IPS-NIHi11 (cell line): ENCODE measurements around the gene DOCK3.

ENCODE experiments used
- DNase-seq: peaks from one replicate; pipeline ENCODE4 v3.0.0; 2012; ENCODE audit warnings: mixed read lengths, low spot score

DOCK3 gene

DNA sequence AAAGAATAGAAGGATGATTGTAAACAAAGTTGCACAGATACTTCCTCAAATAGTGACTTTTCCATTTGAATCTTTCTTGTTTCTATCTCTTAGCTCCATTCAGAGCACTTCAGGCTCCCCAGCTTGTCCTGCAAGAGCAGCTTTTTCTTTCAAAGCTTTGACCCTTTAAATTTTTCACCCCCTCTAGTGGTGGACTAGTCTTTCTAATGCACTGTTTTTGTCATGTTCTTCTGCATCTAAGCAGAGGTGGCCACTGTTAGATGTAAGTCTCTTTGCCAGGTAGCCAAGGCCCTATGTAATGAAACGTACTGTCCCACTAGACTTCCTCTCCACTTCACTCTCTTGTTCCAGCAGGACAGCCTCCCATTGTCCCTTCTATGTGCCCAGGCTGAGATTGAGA lies 636.3 kb downstream of the DOCK3 start:
- peak; percentile 41 for DNase-seq

DNA sequence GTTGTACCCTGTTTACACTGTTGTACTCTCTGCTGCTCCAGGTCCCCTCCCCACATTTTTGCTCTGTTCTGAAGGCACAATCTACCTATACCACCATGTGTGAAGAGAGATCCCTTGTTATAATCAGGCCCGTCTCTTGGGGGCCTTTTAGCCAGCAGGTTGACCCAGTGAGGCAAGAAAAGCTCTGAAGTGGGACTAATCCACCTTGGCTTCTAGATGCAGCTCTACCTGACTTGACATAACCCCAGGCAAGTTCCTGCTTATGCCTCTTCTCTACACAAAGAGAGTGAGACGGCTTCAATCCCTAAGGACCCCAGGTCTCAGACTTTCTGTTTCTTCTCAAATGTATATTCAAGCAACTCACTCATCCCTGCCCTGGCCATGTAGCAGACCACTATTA lies 653.5 kb downstream of the DOCK3 start:
- no peak for DNase-seq

GRCh38 chr3:51330046-51330445 lies 655.3 kb downstream of the DOCK3 start:
- no peak for DNase-seq

DNA sequence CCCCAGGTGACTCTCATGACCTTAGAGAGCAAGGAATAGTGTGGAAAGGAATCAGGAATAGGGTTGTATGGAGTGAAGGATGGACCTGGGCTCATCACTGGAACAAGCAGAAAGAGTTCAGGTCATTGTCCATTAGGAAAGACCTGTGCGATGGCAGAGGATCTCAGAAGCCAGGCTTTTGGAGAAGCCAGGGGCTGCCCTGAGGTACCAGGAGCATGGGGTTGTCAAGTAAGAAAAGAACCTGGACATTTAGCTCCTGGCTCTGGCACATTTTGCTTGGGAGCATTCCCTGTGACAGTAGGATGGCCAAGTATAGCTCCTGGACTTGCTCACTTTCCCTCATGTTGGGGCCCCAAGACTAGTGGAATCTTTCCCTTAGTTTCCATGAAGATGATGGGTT lies 657.4 kb downstream of the DOCK3 start:
- no peak for DNase-seq

DNA sequence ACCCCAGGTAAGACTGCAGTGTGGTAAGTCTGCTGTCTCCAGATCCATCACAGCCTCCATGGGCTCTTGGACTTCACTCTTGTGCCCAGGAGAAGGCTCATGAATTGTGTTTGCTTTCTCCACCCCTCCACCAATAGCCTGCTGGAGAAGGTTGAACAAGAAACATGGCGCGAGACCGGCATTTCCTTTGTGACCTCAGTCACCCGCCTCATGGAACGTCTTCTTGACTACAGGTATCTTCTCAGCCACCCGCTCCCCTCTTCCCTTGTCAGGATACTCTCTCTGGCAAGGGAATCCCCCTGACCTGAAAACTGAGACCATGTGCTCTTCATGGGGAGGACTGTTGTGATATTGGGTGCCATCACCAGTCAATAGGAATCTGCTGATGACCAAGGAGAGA lies 658.3 kb downstream of the DOCK3 start:
- DNase-seq, result no peak

DNA sequence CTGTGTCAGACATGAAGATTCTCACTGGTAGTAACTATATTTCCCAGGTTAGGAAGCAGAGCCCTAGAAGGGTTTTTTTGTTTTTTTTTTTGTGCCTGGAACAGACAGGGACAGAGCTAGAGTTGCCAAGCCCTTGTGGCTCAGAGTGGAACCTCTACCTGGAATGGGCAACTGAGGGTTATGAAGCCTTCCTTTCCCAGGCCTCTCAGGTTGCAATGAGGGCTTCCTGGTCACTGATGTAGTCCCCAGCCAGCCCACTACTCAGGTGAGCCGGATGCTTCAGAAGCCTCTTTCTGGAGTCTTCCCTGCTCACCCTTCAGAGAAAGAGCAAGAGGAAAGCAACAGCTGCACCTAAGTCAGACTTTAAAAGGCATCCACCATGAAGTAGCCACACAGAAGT lies 661.5 kb downstream of the DOCK3 start:
- DNase-seq, result peak; percentile 36

DNA sequence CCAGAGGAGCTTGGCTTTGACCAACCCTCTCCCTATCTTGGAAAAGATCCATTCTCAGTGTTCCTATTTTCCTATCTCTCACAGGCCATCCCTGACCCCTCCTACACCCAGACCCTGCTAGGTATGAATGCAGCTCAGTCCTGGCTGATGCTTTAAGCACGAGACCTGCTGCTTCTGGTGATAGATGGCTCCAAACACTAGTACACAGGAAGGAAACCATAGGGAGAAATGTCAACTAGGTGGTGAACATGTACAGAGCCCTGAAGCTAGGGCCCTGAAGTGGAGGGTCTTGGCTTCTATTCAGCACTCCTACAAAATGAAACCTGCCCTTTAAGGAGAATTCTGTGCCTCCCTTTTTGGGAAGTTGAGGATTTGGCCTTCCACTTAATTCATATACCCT lies 662.9 kb downstream of the DOCK3 start:
- no peak for DNase-seq

DNA sequence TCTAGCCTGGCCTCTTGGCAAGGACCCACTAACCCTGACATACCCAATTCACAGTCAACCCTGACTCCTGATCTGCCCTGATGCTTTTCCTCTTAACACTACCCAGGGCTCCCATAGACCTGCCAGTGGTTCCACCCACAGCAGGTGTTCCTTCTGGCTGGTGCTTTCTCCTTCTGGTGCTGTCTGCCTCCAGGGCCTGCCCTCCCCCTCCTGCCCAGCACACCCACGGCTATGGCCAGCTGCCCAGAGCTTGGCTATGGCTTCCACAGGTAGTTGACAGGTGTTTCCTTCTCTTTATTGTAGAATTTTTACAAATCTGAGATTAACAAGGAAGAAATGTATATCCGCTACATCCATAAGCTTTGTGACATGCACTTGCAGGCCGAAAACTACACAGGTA lies 663.9 kb downstream of the DOCK3 start:
- DNase-seq, result no peak

GRCh38 chr3:51340013-51340829 lies 665.5 kb downstream of the DOCK3 start:
- peak; percentile 49 for DNase-seq

DNA sequence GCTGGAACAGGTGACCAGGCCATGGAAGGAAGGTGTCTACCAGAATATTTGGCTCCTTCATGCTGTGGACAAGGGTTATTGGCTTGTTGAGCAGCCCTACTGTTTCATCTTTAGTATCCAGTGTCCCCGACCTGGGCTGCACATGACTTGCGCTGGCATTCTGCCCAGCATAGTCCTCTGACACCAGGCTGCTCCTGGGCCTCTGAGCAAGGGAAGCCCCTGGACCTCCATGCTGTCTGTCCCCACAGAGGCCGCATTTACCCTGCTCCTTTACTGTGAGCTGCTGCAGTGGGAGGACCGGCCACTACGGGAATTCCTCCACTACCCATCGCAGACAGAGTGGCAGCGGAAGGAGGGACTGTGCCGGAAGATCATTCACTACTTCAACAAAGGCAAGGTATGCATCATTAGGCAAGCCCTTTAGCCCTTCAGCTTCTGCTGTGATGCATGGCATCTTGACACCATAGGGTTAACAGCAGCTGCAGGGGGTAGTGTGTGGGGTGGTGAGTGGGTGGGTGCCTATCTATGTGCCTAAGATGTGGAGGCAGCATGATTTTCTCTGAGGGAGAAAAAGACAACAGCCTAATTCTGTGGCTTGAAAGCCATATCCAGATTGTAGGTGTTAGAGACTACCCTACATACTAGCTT lies 666.4 kb downstream of the DOCK3 start:
- no peak for DNase-seq

DNA sequence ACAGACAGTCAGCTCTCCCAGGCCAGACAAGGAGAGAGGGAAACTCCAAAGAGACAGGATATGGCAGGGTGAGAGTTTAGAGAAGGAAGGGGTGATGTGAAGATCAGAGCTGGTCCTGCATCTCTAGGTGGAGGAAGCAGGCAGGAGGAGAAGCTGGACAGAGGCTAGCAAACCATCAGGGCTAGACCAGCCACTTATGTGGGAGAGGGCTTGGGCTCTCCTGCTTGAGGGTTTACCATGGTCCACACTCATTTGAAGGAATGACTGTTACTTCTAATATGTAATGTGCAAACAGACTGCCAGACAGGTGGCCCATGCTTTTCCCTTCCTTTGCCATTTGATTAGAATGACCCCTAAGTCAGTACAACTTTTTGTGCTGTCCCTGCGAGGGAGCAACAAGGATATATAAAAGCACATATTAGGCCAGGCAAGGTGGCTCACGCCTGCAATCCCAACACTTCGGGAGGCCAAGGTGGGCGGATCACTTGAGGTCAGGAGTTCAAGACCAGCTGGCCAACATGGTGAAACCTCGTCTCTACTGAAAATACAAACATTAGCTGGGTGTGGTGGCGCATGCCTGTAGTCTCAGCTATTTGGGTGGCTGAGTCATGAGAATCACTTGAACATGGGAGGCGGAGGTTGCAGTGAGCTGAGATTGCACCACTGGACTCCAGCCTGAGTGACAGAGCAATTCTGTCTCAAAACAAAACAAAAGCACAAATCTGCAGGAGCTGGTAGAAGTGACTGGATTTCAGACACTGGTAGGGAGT lies 669.4 kb downstream of the DOCK3 start:
- DNase-seq, result no peak

- no peak for DNase-seq
Measured at GRCh38 chr3:51350751-51351150, 676.0 kb downstream of the DOCK3 start.

DNA sequence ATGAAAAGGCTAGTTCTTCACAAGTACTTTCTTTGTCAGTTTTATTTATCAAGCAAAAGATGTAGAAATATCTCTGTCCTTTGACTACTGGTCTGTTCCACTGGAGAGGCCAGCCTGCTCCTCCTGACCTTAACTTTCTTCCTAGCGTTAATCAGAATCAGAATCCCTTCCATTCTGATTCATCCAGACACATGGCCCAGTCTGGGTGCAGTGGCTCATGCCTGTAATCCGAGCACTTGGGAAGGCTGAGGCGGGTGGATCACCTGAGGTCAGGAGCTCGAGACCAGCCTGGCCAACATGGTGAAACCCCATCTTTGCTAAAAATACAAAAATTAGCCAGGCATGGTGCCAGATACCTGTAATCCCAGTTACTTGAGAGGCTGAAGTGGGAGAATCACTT lies 678.4 kb downstream of the DOCK3 start:
- DNase-seq, result no peak

DNA sequence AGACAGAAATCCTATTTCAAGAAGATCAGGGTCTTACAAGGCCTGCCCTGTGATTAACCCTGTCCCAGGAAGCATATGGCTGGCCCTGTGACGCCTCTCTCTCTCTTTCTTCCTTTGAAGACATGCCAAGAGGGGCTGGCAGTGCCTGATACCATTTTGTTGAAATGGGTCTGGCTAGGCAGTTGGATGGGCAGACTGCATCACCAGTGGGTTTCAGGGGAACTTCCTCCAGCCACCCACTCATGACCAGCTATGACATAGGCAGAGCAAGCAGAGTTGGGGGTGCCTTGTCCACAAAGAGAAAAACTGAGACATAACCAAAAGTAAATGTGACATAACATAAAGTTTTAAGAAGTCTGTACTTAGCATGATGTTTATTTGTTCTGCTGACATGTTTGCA lies 679.0 kb downstream of the DOCK3 start:
- no peak for DNase-seq

DNA sequence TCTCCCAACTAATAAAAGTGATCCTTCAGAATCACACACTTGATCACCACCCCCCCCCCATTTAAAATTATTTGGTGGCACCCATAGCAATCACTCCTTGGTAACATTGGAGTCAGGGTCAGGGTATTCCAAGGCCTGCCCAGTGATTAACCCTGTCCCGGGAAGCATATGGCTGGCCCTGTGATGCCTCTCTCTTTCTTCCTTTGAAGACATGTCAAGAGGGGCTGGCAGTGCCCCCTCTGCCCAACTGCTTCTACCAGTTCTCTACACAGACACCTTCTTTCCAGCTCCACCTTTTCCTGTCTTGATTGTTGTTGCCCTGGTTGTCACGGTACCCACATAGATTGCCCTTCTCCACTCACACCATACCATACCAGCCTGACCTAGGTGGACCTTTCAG lies 679.4 kb downstream of the DOCK3 start:
- no peak for DNase-seq

- DNase-seq, result no peak
Measured at GRCh38 chr3:51354731-51355615, 680.2 kb downstream of the DOCK3 start.

- no peak for DNase-seq
Measured at GRCh38 chr3:51355891-51356578, 681.3 kb downstream of the DOCK3 start.

- no peak for DNase-seq
Measured at GRCh38 chr3:51357856-51358255, 683.1 kb downstream of the DOCK3 start.

DNA sequence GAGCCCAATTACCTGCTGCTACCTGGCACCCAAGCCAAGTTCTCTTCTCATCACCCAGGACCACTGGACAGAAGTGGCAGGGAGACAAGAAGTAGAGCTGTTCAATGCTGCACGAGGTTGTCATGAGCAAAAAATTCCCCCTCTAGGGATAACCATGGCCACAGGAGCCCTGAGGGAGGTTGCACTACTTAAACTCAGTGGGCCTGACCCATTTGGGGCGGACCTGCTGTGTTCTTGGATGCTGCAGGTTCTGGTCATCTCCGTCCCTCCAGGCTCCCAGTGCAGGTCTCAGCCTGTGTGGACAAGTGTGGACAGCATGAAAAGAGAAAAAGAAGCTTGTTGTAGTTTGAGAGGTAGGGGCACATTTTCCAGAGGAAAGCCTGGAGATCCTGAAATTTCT lies 684.3 kb downstream of the DOCK3 start:
- DNase-seq, result no peak

DNA sequence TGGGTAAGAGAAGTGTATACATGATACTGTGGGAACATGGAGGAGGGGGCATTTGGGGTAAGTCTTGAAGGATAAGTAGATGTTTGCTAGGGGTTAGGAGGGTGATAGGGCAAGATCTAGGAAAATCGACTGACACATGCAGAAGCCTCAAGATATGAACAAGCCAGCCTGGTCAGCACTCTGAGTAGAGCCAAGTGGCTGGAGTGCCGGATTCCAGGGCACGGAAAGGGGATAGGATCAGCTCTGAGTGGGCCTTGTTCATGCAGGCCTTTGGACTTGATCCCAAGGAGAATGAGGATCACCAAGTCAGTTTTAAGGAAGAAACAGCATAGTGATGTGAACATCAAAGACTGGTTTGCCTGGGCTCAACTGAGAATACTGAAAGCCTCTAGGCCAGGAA lies 686.1 kb downstream of the DOCK3 start:
- DNase-seq, result no peak

DNA sequence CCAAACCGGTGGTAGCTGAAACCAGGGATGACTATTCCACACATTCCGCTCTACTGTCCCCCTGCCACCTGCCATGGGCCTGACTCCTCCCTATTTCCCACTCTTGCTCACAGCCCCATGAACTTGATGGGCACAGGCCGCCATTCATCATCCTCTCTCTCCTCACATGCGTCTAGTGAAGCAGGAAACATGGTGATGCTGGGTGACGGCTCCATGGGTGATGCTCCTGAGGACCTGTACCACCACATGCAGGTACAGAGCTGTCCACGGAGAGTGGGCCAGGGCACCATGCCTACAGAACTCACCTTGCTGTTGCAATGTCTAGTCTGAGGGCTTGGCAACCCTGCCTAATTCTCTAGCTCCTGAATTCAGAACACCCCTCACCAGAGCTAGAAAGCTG lies 687.0 kb downstream of the DOCK3 start:
- DNase-seq, result no peak
